22Rv1 (cell line): ENCODE results near the gene ACOX3.

Experiments used
- CTCF ChIP-seq: fragments of 450-650 bp; IDR thresholded peaks from 2 replicates; pipeline ENCODE4 v1.5.1; 2017; ENCODE audit warnings: mild to moderate bottlenecking
- ZFX ChIP-seq: fragments of 450-650 bp; IDR thresholded peaks from 2 replicates; pipeline ENCODE4 v1.6.1; 2017; ENCODE audit warnings: antibody characterized with exemption, borderline replicate concordance

GRCh38 chr4:8391972-8392371, 48.6 kb downstream of the ACOX3 start:
- TF ChIP-seq CTCF (no peak), ZFX (no peak)
